Transverse colon (tissue), 4 donors: ENCODE results near the gene TOP2B.

Experiments
- CTCF ChIP-seq, 5 experiments: fragments of 200-600 bp in 3 of 5; fragments of 450-650 bp in 2 of 5; sonication (generic) in 3 of 5; IDR thresholded peaks; 1 replicate in 2 of 5; 2 replicates in 3 of 5; pipeline ENCODE4 v1.5.1; 2016 to 2017; ENCODE audit warnings: antibody characterized with exemption in 5 of 5, inconsistent platforms in 3 of 5, mild to moderate bottlenecking in 2 of 5, moderate library complexity in 1 of 5
- EP300 ChIP-seq: sonication (generic); formaldehyde crosslinking; IDR thresholded peaks from one replicate; pipeline ENCODE4 v1.6.1; 2017; ENCODE audit warnings: antibody characterized with exemption, low read depth
- POLR2A ChIP-seq: fragments of 450-650 bp; IDR thresholded peaks from one replicate; pipeline ENCODE4 v1.6.1; 2016; ENCODE audit warnings: antibody characterized with exemption, mild to moderate bottlenecking, moderate library complexity
- POLR2AphosphoS5 ChIP-seq, 3 donors: sonication (generic); formaldehyde crosslinking; IDR thresholded peaks; one replicate each; pipeline ENCODE4 v1.6.1; 2016; ENCODE audit warnings: antibody characterized with exemption in 3 of 3

- no peak for TF ChIP-seq CTCF (IDR thresholded peaks at IDR 0.05)
- TF ChIP-seq POLR2A = no peak
- TF ChIP-seq POLR2AphosphoS5 (IDR thresholded peaks at IDR 0.05) = no peak
- TF ChIP-seq EP300 = no peak
These were observed 11.8 kb downstream of the TOP2B start for GRCh38 chr3:25652921-25653320.
